HepG2 (cell line): ENCODE results near the gene NAB2. TPM values are rescaled to one million over a fixed set of nuclear protein-coding genes. Genes with fewer than 3 reads are reported as not detected.

ENCODE experiments used
- ATAC-seq: fragments of 200-7000 bp; cut with Tn5 transposase; 3 replicates; pipeline ENCODE4 v1.9.1; 2020; ENCODE audit warnings: mild to moderate bottlenecking, moderate library complexity
- BruUV-seq: library from RNA; stranded (reverse); fragments of 400-500 nt; replicated peaks from 2 replicates; lab custom pipeline; 2021; lab: Mats Ljungman, UMichigan
- CTCF ChIA-PET: fragments of 300-600 bp; formaldehyde crosslinking; extraction: SDS; loops from one replicate; lab custom pipeline; 2021; ENCODE audit warnings: low total read pairs, inconsistent platforms, low intra/inter-chr PET ratio; lab: Yijun Ruan, JAX
- POLR2A ChIA-PET: fragments of 350-600 bp; sonication (Branson Sonifier 250); formaldehyde crosslinking; loops from one replicate; lab custom pipeline; 2020; ENCODE audit warnings: antibody characterized with exemption, inconsistent platforms; lab: Yijun Ruan, JAX
- DNase-seq: peaks from one replicate; pipeline ENCODE4 v3.0.0-alpha.2; 2015; ENCODE audit warnings: low spot score
- FAIRE-seq: peaks from 3 replicates; lab custom pipeline; 2011; peaks lifted over from hg19 to GRCh38; lab: Jason Lieb, UNC
- H2AFZ ChIP-seq: one replicate; pipeline ENCODE4 v1.6.1; 2011; ENCODE audit warnings: low read length, inconsistent platforms
- H3K27ac ChIP-seq: fragments of 300-600 bp; 3 replicates; pipeline ENCODE4 v1.8.0; 2011; ENCODE audit warnings: mixed run types, mild to moderate bottlenecking, mixed read lengths, low read length, inconsistent platforms; ENCODE audit not compliant: insufficient read depth; ENCODE audit errors: extremely low read length
- H3K27me3 ChIP-seq, 2 experiments: fragments of 200-600 bp in 1 of 2; 2 replicates in 1 of 2; 3 replicates in 1 of 2; pipeline versions ENCODE4 v1.6.0 to v1.8.0; 2011; ENCODE audit warnings: low read length in 2 of 2, mild to moderate bottlenecking in 2 of 2, moderate library complexity in 2 of 2, inconsistent platforms in 1 of 2; ENCODE audit not compliant: insufficient read depth in 2 of 2, control insufficient read depth in 1 of 2
- H3K36me3 ChIP-seq, 2 experiments: fragments of 200-600 bp in 1 of 2; replicated peaks in 1 of 2; 2 replicates in 1 of 2; 3 replicates in 1 of 2; pipeline versions ENCODE4 v1.5.1 to v1.8.0; 2011; ENCODE audit warnings: low read length in 2 of 2, inconsistent platforms in 1 of 2; ENCODE audit not compliant: insufficient read depth in 2 of 2, control insufficient read depth in 1 of 2
- H3K4me1 ChIP-seq: 2 replicates; pipeline ENCODE4 v1.5.1; 2012; ENCODE audit warnings: low read length, inconsistent platforms; ENCODE audit not compliant: insufficient read depth
- H3K4me2 ChIP-seq: 2 replicates; pipeline ENCODE4 v1.6.0; 2011; ENCODE audit warnings: low read depth, low read length, inconsistent platforms
- H3K4me3 ChIP-seq, 3 experiments: fragments of 200-600 bp in 1 of 3; sonication (generic), shearing (Covaris generic) in 1 of 3; replicated peaks in 1 of 3; 2 replicates each; pipeline ENCODE4 v1.5.1; 2011 to 2016; ENCODE audit warnings: low read length in 3 of 3, inconsistent platforms in 2 of 3, low read depth in 2 of 3, mild to moderate bottlenecking in 2 of 3, control low read depth in 1 of 3, mixed read lengths in 1 of 3; ENCODE audit not compliant: insufficient read depth in 1 of 3
- H3K79me2 ChIP-seq: one replicate; pipeline ENCODE4 v1.6.1; 2011; ENCODE audit warnings: low read length, inconsistent platforms; ENCODE audit not compliant: insufficient read depth
- H3K9ac ChIP-seq: 2 replicates; pipeline ENCODE4 v1.6.0; 2011; ENCODE audit warnings: mild to moderate bottlenecking, low read depth, low read length, inconsistent platforms; ENCODE audit not compliant: insufficient read depth
- H3K9me3 ChIP-seq: 2 replicates; pipeline ENCODE4 v1.5.1; 2012; ENCODE audit warnings: mild to moderate bottlenecking, low read length
- H4K20me1 ChIP-seq: 2 replicates; pipeline ENCODE4 v1.6.0; 2011; ENCODE audit warnings: inconsistent platforms, mild to moderate bottlenecking, low read length, moderate library complexity; ENCODE audit not compliant: insufficient read depth
- MAFG ChIP-seq: sonication (generic); formaldehyde crosslinking; IDR thresholded peaks from 2 replicates; pipeline ENCODE4 v1.5.1; 2020; ENCODE audit warnings: mild to moderate bottlenecking, missing genetic modification reagents
- MAFK ChIP-seq, 2 experiments: IDR thresholded peaks in 1 of 2; conservative IDR thresholded peaks in 1 of 2; 2 replicates each; pipeline ENCODE4 v1.6.1; 2011; ENCODE audit warnings: improper control_type of control experiment in 2 of 2, low read length in 2 of 2
- NCOA5 ChIP-seq: sonication (generic); formaldehyde crosslinking; IDR thresholded peaks from 2 replicates; pipeline ENCODE4 v1.4.0; 2020; ENCODE audit warnings: missing genetic modification reagents
- NCOR1 ChIP-seq: fragments of 200-600 bp; sonication (generic); IDR thresholded peaks from 2 replicates; pipeline ENCODE4 v1.7.0; 2017; ENCODE audit warnings: antibody characterized with exemption, low read length, borderline replicate concordance
- NFYB ChIP-seq: sonication (generic); formaldehyde crosslinking; IDR thresholded peaks from 2 replicates; pipeline ENCODE4 v1.4.0; 2020; ENCODE audit warnings: missing genetic modification reagents
- RBAK ChIP-seq: sonication (generic); formaldehyde crosslinking; IDR thresholded peaks from 2 replicates; pipeline ENCODE4 v1.5.1; 2020; ENCODE audit warnings: mild to moderate bottlenecking, missing genetic modification reagents
- TAF1 ChIP-seq: sonication (generic); formaldehyde crosslinking; IDR thresholded peaks from 2 replicates; pipeline ENCODE4 v1.4.0; 2020; ENCODE audit warnings: missing genetic modification reagents
- TRIM24 ChIP-seq: sonication (generic); formaldehyde crosslinking; IDR thresholded peaks from 2 replicates; pipeline ENCODE4 v1.8.0; 2022; ENCODE audit warnings: mild to moderate bottlenecking, missing genetic modification reagents
- ZNF331 ChIP-seq: sonication (generic); formaldehyde crosslinking; IDR thresholded peaks from 2 replicates; pipeline ENCODE4 v1.4.0; 2020; ENCODE audit warnings: missing genetic modification reagents
- ZNF460 ChIP-seq: sonication (generic); formaldehyde crosslinking; IDR thresholded peaks from 2 replicates; pipeline ENCODE4 v1.5.1; 2020; ENCODE audit warnings: missing genetic modification reagents, mild to moderate bottlenecking, borderline replicate concordance
- ZNF567 ChIP-seq: sonication (generic); formaldehyde crosslinking; IDR thresholded peaks from 2 replicates; pipeline ENCODE4 v1.8.1; 2023; ENCODE audit warnings: mild to moderate bottlenecking, missing genetic modification reagents, borderline replicate concordance
- ZNF589 ChIP-seq: sonication (generic); formaldehyde crosslinking; conservative IDR thresholded peaks from 2 replicates; pipeline ENCODE4 v1.8.0; 2022; ENCODE audit warnings: mild to moderate bottlenecking, moderate library complexity, missing genetic modification reagents
- ZSCAN31 ChIP-seq: sonication (generic); formaldehyde crosslinking; IDR thresholded peaks from 2 replicates; pipeline ENCODE4 v1.5.0; 2020; ENCODE audit warnings: low read depth, mild to moderate bottlenecking, missing genetic modification reagents
- WGBS: methylation state at CpG from one replicate; pipeline ENCODE4 v1.1.6; 2017; ENCODE audit warnings: low lambda C conversion rate; 5-methylcytosine and 5-hydroxymethylcytosine counted together
- in situ Hi-C: cut with HindIII; loops from 2 replicates; pipeline ENCODE4 v1.10.0; 2017; ENCODE audit warnings: low pct_unique_long_range_greater_than_20kb; ENCODE audit not compliant: extremely low pct_ligation_motif_present
- intact Hi-C: fragments of 100-400 bp; cut with micrococcal nuclease; formaldehyde crosslinking; loops from one replicate; pipeline ENCODE4 v1.10.0; 2022; ENCODE audit not compliant: unreplicated experiment
- polyA plus RNA-seq, 8 experiments: library from polyadenylated mRNA; depleted of rRNA in 3 of 8; stranded (reverse) in 7 of 8; unstranded in 1 of 8; fragments of >200 nt; fragmentation: Illumina TruSeq in 4 of 8; extraction: Trizol in 4 of 8; gene quantifications; 2 replicates each; pipeline versions ENCODE4 v1.2.1 to v1.2.3, GENCODE V29; 2011 to 2016; ENCODE audit warnings: low read depth in 4 of 8, missing spikeins in 1 of 8, mixed read lengths in 1 of 8; ENCODE audit not compliant: insufficient read depth in 1 of 8
- total RNA-seq, 5 experiments: library from RNA; depleted of rRNA; stranded (reverse); fragments of >200 nt; fragmentation: Illumina TruSeq; extraction: Trizol; gene quantifications; 2 replicates each; pipeline ENCODE4 v1.2.3, GENCODE V29; 2016; ENCODE audit warnings: low read depth in 1 of 5
- TF ChIP-seq, protein P1 (sequence below): sonication (generic); IDR thresholded peaks from 2 replicates; pipeline ENCODE4 v1.6.1; 2016; ENCODE audit warnings: low read depth, borderline replicate concordance
- TF ChIP-seq, protein P2 (sequence below): conservative IDR thresholded peaks from 2 replicates; pipeline ENCODE4 v1.6.1; 2018; ENCODE audit warnings: missing genetic modification reagents
- TF ChIP-seq, protein P3 (sequence below): sonication (generic); formaldehyde crosslinking; IDR thresholded peaks from 2 replicates; pipeline ENCODE4 v1.4.0; 2020; ENCODE audit warnings: mild to moderate bottlenecking, missing genetic modification reagents
- TF ChIP-seq, protein P4 (sequence below): sonication (generic); formaldehyde crosslinking; IDR thresholded peaks from 2 replicates; pipeline ENCODE4 v1.4.0; 2020; ENCODE audit warnings: missing genetic modification reagents

Gene NAB2
- total and polyA plus RNA-seq, 2 of the 13 experiments (the other 11 are each of a cell fraction or from before 2014, with no cell fraction given), result 11.7 to 12.9 TPM

DNA sequence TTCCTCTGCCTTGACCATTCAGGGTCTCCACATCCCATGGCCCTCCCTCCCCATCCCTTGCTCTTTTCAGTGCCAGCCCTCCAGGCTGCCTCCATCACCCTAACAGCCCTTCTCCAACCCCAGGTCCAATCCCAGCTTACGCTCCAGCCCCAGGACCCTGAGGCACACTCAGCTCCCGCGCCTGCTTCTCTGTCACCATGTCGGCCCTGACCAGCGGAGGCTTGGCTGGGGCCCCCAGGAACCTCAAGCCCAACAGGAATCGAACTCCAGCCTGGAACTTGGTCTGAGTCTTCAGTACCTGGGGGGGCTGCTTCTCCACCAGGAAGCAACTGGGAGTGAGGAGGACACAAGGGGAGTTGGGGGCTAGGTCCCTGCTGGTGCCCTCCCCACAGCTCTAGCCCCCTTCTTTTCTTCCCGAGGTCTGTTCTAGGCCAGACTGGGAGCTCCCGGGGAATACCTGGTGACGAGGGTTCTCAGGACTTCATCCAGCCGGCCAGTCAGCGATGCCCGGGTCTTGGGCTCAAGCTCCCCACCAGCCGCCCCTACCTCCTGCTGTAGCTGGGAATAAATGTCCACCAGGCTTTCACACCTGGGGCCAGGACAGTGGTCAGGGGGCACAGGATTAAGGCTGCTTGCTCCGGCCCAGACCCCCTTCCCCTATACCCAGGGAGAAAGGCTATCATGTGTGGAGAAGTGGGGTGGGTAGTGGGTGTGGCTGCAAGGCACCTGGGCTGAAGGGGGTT lies 16.3 kb downstream of the NAB2 start:
- intact Hi-C loops, result no loop called here
- POLR2A ChIA-PET, result interaction anchor here (1.0 to 1.6 kb wide), 3 partner anchors 9 to 26 kb away, joined by 3 to 7 read pairs (median 5); partner anchors contain the start of genes NAB2 and NEMP1
- CTCF ChIA-PET, result no interaction called here
- Histone ChIP-seq H3K4me1 (peaks cover 56% of the 10 kb centered on the region), H3K9me3 (no peaks in the 10 kb centered on the region), H3K4me2 (no peak overlapping the region), H3K36me3 (peaks cover 11 to 16% of the 10 kb centered on the region in 2 experiments; a peak in 4 of 5 replicates), H3K79me2 (no peaks in the 10 kb centered on the region), H3K9ac (no peak overlapping the region), H3K27ac (no peak overlapping the region), H4K20me1 (no peaks in the 10 kb centered on the region), H2AFZ (no peak overlapping the region), H3K27me3 (no peaks in the 10 kb centered on the region), H3K4me3 (no peak overlapping the region)
- ATAC-seq, result no peak
- WGBS, result 90% methylated on average over 7 of the region's 14 CpGs
- no peak for FAIRE-seq
- DNase-seq, result no peak
- in situ Hi-C loops, result no loop called here
- TF ChIP-seq ZNF460 (CRISPR knock-in tag) (no peak), NCOR1 (no peak), RBAK (CRISPR knock-in tag) (no peak), ZNF589 (no peak), ZNF331 (CRISPR knock-in tag) (no peak), NFYB (no peak), ZSCAN31 (CRISPR knock-in tag) (no peak), MAFK (conservative IDR thresholded peaks at IDR 0.05 in 1 of 2, IDR thresholded peaks at IDR 0.05 in 1 of 2; ENCODE audit: low read length in 2 of 2) (no peak), NCOA5 (CRISPR knock-in tag) (no peak), TAF1 (CRISPR knock-in tag) (no peak), ZNF567 (no peak), TRIM24 (CRISPR knock-in tag) (no peak), MAFG (no peak)
- TF ChIP-seq, protein P1, sequence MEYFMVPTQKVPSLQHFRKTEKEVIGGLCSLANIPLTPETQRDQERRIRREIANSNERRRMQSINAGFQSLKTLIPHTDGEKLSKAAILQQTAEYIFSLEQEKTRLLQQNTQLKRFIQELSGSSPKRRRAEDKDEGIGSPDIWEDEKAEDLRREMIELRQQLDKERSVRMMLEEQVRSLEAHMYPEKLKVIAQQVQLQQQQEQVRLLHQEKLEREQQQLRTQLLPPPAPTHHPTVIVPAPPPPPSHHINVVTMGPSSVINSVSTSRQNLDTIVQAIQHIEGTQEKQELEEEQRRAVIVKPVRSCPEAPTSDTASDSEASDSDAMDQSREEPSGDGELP, result no peak
- TF ChIP-seq, protein P2, sequence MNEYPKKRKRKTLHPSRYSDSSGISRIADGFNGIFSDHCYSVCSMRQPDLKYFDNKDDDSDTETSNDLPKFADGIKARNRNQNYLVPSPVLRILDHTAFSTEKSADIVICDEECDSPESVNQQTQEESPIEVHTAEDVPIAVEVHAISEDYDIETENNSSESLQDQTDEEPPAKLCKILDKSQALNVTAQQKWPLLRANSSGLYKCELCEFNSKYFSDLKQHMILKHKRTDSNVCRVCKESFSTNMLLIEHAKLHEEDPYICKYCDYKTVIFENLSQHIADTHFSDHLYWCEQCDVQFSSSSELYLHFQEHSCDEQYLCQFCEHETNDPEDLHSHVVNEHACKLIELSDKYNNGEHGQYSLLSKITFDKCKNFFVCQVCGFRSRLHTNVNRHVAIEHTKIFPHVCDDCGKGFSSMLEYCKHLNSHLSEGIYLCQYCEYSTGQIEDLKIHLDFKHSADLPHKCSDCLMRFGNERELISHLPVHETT (CRISPR knock-in tag), result no peak
- TF ChIP-seq, protein P3, sequence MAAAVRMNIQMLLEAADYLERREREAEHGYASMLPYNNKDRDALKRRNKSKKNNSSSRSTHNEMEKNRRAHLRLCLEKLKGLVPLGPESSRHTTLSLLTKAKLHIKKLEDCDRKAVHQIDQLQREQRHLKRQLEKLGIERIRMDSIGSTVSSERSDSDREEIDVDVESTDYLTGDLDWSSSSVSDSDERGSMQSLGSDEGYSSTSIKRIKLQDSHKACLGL (CRISPR knock-in tag), result no peak
- TF ChIP-seq, protein P4, sequence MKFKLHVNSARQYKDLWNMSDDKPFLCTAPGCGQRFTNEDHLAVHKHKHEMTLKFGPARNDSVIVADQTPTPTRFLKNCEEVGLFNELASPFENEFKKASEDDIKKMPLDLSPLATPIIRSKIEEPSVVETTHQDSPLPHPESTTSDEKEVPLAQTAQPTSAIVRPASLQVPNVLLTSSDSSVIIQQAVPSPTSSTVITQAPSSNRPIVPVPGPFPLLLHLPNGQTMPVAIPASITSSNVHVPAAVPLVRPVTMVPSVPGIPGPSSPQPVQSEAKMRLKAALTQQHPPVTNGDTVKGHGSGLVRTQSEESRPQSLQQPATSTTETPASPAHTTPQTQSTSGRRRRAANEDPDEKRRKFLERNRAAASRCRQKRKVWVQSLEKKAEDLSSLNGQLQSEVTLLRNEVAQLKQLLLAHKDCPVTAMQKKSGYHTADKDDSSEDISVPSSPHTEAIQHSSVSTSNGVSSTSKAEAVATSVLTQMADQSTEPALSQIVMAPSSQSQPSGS (CRISPR knock-in tag), result no peak
- no TSS peak for BruUV-seq
